ENCODE results near the gene METTL24.
"Not testable (repeated sequence)": the region's sequence is repeated elsewhere in the genome, so short reads cannot be mapped to it uniquely, and the experiment has no call there.

The METTL24 gene

DNA sequence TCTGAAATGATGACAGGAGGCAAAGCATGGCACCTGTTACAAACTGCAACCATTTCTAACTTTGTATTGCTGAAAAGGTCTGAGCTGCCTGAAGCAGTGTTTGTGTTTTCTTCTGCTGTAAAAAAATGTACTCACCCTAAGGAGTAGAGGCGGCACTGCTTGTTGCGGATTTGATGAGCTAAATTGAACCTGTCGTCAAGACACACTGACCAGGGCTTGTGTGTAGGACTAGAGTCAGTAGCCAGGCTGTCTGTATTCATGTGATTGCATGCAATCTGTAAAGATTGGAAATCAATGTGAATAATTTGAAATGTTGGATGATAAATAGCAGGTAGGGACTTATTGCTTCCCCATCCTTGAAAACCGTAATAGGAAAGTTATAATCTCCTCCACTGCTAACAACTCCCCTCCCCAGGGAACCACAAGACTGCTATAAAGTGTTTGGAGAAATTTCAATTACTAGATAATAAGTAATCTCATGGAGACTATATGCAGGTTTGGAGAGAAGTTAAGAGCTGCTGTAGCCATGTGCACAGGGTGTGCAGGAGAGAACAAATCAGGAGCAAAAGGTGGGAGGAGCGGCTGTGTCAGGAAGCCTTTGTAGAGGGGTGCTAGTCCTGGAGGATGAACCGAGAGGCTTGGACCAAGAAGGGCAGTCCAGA, 42.8 kb downstream of the METTL24 start:
- DNase-seq (ENCODE audit: low read depth in 2 of 2) = no peak

DNA sequence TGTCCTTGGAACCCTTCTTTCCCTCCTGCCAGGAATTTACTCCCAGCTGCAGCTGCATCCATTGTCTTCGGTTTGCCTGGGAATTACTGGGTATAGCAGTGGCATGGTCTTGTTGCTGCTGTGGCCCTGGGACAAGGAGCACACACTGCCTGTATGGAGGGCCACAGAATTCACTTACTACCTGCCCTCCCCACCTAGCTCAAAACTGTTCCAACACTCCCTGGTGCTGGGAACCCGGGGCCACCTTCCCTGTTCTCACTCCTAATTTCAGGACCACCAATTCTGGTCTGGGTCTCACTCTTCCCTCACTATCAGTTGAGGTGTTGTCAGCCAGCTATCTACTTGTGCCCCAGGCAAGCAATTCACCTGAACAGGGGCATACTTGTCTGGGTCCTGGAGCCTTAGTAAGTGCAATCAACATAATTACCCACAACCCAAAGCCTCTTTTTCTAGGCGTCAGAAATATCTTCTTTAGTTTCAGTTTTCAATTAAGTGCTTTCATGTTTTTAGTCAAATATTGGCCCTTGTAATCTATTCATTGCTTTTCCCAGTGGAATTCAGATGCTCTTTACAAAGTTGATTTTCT, 47.2 kb downstream of the METTL24 start:
- no peak for DNase-seq (ENCODE audit: low read depth in 2 of 2)

DNA sequence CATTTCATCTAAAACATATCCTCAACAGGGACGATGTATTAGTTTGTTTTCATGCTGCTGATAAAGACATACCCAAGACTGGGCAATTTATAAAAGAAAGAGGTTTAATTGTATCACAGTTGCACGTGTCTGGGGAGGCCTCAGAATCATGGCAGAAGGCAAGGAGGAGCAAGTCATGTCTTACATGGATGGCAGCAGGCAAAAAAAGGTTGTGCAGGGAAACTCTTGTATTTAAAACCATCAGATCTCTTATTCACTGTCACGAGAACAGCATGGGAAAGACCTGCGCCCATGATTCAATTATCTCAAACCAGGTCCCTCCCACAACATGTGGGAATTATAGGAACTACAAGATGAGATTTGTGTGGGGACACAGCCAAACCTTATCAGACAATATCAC, 48.7 kb downstream of the METTL24 start:
- DNase-seq (ENCODE audit: low read depth in 2 of 2) = not testable (repeated sequence)

DNA sequence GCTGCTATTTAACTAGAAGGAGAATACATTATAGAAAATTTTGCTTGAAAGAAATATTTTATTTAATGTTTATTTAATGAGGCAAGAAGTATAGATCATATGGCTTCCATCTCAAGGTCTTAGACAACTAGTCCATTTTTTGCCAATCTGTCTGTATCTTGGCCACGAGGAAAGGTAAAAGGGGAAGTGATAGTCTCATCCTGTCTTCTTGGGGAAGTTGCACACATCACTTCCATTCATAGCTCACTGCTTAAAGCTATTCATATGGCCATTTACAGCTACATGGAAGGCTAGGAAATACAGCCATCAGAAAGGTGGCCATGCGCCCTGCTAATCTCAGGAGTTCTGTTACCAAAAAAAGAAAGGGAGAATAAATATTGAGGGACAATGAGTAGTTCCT, 50.8 kb downstream of the METTL24 start:
- DNase-seq (ENCODE audit: low read depth in 2 of 2) = no peak

DNA sequence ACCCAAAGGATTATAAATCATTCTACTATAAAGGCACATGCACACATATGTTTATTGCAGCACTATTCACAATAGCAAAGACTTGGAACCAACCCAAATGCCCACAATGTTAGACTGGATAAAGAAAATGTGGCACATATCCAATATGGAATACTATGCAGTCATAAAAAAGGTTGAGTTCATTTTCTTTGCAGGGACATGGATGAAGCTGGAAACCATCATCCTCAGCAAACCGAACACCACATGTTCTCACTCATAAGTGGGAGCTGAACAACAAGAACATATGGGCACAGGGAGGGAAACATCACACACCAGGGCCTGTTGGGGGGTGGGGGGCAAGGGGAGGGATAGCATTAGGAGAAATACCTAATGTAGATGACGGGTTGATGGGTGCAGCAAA, 52.3 kb downstream of the METTL24 start:
- DNase-seq (ENCODE audit: low read depth in 2 of 2) = not testable (repeated sequence)

DNA sequence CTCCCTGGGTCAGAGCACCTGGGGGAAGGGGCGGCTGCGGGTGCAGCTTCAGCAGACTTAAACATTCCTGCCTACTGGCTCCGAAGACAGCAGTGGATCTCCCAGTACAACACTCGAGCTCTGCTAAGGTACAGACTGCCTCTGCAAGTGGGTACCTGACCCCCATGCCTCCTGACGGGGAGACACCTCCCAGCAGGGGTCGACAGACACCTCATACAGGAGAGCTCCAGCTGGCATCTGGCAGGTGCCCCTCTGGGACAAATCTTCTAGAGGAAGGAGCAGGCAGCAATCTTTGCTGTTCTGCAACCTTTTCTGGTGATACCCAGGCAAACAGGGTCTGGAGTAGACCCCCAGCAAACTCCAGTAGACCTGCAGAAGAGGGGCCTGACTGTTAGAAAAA, 54.5 kb downstream of the METTL24 start:
- DNase-seq (ENCODE audit: low read depth in 2 of 2) = not testable (repeated sequence)

DNA sequence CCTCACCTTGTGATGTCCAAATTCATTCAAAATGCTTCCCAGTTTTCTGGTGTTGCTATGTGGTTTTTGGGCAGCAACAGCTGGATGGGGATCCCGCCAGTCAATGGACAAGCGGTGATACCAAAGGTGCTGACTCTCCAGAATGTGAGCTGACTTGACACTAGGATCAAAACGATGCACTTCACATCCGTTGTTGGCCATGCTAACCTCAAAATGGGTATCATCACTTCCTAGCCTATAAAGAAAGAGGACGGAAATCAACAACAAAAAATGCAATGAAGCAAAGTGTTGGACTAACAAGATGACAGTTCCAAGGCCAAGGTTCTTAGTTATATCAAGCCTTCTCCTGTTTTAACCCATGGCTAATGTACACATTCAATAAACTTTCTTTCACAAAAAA, 59.2 kb downstream of the METTL24 start:
- no peak for DNase-seq (ENCODE audit: low read depth in 2 of 2)

DNA sequence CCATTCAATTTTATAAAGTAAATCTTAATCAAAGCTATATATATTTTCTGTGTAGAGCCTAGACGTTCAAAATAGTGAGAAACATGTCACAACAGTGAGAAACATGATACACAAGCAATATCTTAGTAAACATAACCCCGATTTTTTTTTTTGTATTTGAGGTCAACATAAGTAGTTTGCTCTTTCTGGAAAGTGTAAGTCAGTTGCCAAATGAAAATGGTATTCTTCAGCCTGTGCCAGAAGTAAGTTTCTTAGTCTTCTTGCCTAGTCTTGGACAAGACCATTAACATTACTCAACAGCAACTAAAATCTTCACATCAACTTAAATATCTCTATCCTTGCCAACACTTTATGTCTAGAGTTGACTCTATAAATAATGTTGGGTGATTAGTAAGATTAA, 59.7 kb downstream of the METTL24 start:
- no peak for DNase-seq (ENCODE audit: low read depth in 2 of 2)

DNA sequence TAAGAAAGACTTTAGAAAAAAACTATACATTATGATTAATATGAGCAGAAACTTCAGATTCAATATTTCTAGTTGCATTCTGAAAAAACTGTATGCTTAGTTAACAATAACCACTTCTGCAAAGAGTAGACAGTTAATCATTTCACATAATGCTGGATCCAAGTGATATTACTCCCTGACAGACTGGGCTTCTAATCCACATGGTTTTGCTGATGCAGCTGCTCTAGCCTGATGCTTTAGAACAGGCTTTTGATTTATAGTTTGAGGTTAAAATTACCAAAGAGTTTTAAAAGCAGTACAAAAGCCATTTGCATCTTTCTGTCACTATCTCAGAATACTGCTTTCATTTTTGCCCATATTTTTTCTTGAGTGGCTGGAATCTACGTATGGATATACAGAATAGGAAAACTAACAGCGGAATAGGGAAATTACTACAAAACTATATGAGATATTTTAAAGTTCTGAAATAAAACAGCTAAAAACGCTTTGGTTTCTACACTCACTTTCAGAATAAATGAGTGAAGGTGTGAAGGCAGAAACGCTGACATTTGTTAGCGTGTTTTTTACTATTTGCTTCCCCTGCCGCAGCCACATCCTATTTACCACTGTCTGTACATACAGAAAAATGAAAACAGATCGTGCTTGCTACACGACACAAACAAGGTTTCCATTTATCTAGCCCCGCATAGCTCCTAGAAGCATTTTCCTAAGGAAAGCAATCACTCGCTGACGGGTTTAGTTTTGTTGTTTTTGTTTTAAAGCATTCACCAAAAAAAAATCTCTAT, 61.7 kb downstream of the METTL24 start:
- DNase-seq (ENCODE audit: low read depth in 2 of 2) = no peak

DNA sequence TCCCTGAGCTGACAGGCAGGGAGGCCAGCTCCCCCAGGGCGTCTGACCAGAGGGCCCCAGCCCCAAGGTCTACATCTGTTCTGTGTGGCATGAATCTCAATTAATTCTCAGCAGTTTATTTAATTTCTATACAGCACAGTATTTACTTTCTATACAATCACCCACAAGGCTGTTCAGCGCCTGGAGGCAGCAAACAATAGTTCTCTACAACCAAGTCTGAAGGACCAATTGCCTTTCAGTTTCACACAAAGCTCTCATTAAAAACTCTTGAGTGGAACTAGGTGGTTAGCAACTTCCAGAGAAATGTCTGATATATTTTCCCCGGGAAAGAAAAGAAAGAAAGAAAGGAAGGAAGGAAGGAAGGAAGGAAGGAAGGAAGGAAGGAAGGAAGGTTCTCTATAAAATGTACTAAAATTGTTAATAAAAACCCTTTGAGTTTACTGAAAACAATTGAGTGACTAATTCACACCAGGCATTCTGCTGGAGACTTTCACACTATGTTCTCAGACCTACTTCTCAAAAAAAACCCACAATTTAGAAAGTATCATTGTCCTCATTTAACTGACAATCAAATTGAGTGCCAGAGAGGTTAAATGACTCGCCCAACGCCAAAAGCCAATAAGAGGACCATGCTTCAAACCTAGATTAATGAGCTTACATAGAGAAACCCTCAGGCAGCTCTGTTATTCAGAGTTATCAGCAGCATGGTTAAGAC, 62.5 kb downstream of the METTL24 start:
- DNase-seq (ENCODE audit: low read depth in 2 of 2) = no peak

DNA sequence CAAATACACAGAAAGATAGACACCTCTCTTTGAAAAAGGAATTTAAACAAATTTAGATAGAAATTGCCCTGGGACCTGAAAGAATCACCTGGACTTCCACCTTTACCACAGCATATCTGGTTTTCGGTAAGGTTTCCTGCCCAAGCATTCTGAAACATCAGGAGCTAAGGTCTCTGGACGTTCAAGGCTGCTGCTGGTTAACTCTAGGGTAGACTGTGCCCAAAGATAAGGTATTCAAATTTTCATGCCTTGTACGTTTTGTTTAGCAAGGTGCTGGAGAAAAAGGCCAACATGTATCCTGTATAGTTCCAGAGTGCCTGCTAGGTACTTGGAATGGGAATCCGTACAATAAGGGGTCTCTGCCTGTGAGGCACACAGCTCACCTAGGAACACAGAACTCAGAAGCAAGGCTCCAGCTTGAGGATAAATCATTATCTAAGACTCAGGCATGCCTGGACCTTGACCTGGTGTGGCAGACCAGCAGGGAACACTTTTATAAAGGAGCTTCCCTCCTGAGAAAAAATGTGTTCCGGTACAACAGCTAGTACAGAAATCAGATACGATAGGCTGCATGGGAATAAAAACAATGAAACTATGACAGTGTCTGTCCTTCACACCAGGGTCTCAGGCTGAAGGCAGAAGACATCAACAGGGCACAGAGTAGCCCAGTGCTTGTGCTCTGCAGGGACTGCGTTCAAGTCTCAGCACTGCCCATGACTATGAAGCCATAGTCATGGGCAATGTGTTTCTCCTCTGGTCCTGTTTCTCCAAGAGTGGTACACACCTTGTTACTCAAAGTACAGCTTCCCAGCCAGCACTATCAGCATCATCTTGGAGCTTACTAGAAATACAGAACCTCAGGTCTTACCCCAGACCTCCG, 70.4 kb downstream of the METTL24 start:
- DNase-seq (ENCODE audit: low read depth in 2 of 2) = no peak

DNA sequence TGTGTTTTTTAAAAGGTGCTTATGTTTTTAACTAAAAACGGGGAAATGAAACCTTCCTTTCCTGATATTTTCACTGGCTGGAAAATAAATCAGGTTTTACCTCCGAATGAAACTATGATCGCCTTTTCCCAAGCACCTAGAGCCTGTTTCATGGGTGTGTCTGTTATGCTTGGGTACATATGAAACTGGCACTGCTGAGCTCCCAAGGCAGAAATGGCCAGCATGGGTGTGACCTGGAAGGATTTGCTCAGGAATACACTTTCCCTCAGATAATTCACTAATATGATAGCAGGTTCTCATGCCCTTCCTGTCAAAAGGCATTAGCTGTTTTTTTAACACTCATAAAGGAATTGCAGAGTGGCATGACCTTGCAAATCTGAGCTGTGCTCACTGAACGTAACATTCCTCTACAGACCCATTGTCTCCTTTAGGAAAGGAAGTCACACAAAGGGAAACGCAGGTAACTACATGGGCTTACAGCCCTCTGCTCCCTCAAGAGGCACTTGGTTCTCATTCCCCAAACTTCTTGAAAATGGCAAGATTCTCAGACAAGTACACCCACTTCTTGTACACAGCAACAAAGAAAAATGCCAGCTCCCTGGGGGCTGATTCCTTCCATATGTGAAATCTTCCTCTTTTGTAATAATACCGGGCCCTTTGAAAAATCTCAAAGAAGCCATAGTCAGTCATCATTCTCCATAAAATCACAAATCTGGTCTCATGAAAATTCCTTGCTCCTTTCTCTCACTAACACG, 72.7 kb downstream of the METTL24 start:
- DNase-seq (ENCODE audit: low read depth in 2 of 2) = no peak

DNA sequence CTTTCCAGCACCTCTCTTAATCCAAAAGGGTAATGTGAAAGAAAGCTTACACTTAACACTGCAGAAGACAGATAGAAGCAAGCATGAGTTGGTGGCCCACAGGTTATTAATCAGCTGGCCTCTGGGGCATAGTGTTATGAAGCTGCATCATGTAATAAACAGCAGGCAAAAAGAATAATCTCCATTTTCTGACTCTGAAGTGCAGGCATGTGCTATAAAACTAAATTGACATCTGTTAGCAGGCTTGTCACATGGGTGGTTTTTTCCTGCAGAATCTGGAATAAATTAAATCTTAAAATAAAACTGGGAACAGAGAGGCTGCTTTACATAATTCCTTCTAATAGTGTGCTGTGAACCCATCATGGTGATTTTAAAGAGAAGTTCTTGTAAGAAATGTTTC, 73.3 kb downstream of the METTL24 start:
- DNase-seq (ENCODE audit: low read depth in 2 of 2) = no peak

DNA sequence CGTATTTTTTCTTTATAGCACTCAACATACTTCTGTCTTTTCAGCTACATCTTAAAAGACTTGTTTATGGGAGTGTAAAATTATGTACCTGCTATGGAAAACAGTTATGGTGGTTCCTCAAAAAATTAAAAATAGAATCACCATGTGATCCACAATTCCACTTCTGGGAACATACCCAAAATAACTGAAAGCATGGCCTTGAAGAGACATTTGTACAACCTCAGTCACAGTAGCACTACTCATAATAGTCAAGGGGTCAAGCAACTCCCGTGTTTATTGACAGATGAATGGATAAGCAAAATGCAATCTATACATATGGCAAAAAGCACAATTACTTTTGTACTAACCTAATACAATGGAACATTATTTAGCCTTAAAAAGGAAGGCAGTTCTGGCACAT, 74.5 kb downstream of the METTL24 start:
- no peak for DNase-seq (ENCODE audit: low read depth in 2 of 2)

DNA sequence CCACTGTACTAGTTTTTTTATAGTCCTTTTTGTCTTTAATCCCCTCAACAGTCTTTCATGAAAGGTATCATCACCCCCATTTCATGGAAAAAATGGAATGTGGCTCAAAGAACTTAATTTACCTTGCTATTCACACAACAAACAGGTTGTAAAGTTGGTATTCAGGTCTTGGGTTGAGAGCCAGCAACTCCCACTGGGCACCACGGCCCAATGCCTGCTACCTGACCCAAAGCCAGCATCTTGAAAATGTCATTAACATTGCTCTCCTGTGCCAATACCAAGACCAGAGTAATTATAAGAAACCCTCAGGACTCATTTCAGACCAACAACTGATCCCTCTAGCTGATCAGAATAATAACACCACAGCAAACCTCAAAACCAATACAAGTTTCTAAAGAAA, 75.7 kb downstream of the METTL24 start:
- DNase-seq (ENCODE audit: low read depth in 2 of 2) = no peak

DNA sequence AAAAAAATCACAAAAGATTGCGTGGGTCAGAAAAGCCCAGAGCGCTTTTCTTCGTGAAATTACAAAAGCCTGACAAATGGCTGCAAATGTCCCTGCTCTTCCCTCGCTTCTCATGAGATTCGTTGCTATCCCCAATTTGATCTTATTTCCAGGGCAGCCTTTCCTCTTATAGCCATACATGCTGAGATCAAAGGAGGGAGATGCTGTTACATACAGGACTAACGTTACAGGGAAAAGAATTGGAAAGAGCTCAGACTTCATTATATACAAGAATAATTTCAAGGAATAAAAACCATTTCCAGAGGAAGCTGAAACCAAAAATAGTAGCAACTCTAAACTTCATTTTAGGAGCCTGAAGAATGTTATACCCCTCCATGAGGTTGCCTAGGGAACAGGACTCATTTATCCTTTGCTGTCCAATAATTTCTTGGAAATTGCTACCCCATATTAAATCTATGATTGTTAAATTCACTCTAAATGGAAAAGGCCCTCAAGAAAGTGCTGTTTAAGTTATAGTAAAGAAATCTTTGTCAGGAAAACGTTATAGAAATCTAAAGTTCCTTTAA, 81.0 kb downstream of the METTL24 start:
- no peak for DNase-seq (ENCODE audit: low read depth in 2 of 2)

DNA sequence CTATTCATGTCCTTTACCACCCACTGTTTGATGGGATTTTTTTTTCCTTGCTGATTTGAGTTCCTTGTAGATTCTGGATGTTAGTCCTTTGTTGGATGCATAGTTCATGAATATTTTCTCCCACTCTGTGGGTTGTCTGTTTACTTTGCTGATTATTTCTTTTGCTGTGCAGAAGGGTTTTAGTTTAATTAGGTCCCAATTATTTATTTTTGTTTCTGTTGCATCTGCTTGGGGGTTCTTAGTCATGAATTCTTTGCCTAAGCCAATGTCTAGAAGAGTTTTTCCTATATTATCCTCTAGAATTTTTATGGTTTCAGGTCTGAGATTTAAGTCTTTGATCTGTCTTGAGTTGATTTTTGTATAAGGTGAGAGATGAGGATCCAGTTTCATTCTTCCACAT, 85.4 kb downstream of the METTL24 start:
- not testable (repeated sequence) for DNase-seq (ENCODE audit: low read depth in 2 of 2)

DNA sequence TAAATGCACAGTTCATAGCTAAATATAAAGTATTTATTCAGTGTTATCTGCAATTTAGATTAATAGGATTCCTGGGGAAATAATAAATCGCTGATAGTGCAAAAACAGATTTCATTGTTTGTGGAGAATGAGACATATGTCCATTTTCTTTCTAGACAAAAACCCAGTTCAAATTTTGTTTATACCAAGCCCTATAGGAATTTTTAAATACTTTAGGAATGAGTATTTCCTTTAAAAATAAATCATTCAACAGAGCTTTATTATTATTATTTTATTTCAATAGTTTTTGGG, 86.5 kb downstream of the METTL24 start:
- no peak for DNase-seq (ENCODE audit: low read depth in 2 of 2)

DNA sequence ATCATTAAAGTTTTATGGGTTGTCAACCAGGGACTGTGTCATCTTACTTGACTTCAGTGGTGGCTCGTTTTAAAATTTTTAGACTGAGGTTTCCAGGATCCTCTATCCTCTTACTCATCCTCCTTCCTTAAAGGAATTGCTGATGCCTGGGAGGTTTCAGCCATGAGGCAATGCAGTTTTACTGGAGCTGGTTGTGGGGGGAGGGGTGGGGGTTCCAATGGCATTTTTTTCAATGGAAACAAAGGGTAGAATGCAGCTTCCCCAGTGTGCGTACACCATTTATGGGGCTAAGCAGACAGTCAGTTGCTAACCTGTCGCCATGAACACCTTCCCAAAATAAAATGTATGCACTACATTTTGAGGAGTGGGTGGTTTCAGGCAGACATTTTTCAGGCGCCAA, 88.0 kb downstream of the METTL24 start:
- DNase-seq (ENCODE audit: low read depth in 2 of 2) = no peak

DNA sequence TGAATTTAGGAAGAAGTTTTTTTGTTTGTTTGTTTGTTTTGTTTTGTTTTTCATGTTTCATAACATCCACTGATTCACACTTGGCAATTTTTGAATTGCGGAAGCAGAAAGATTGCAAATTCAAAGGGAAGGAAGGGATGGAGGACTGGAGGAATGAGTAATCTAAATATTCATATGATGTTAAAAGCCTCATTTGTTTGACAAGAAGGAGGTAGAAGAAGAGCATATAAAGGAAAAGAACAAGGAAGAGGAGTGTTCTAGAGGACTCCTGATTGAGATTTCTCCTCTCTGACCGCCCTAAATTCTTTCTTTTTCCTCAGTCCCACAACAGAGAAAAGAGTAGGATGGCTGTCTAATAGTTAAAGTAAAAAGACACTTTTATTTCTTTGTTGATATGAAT, 88.5 kb downstream of the METTL24 start:
- no peak for DNase-seq (ENCODE audit: low read depth in 2 of 2)

DNA sequence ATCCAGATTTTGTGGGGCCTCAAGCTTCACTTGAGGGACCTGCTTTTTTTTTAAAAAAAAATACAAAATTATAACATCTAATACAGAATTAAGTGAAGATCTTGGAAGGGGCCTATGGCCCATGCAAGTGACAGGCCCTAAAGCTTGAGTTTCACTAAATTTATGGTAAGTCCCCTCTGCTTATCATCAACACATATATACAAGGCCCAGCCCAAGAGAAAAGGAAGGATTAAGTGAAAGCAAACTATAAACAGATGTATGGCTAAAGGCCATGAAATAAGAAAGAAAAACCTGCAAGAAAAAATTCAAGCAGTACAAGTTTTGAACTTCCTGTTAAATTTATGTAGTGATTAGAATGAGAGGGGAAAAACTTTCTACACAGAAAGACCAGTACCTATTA, 91.2 kb downstream of the METTL24 start:
- DNase-seq (ENCODE audit: low read depth in 2 of 2) = no peak
